T-cell (primary cell): ENCODE results near the gene POLA1. TPM values are rescaled to one million over a fixed set of nuclear protein-coding genes. Genes with fewer than 3 reads are reported as not detected.

Experiments
- ATAC-seq, 4 experiments: fragments of 200-7000 bp in 3 of 4; fragments of 150-1000 bp in 1 of 4; cut with Tn5 transposase; replicated peaks in 1 of 4; 1 replicate in 3 of 4; 2 replicates in 1 of 4; pipeline ENCODE4 v1.10.0; 2021; ENCODE audit warnings: moderate library complexity in 3 of 4, mild to moderate bottlenecking in 2 of 4, moderate number of reproducible peaks in 1 of 4
- CTCF ChIA-PET, 2 donors: fragments of 300-600 bp; sonication (Branson Sonifier 250); formaldehyde crosslinking; loops; one replicate each; lab custom pipeline; 2022; ENCODE audit warnings: antibody characterized with exemption in 2 of 2; lab: Charles Lee
- POLR2A ChIA-PET, 2 donors: fragments of 300-600 bp; sonication (Branson Sonifier 250); formaldehyde crosslinking; loops; one replicate each; lab custom pipeline; 2022; ENCODE audit warnings: antibody characterized with exemption in 2 of 2; lab: Charles Lee
- DNase-seq, 35 experiments: peaks; one replicate each; pipeline versions ENCODE4 v3.0.0 to v3.0.0-alpha.2; 2013 to 2023
- H3K27ac ChIP-seq: one replicate; pipeline ENCODE4 v1.5.1; 2013; ENCODE audit warnings: low read length
- H3K27me3 ChIP-seq, 2 experiments: replicated peaks in 1 of 2; 1 replicate in 1 of 2; 2 replicates in 1 of 2; pipeline versions ENCODE4 v1.6.1 to v1.7.0; 2013; ENCODE audit warnings: low read length in 1 of 2, mixed read lengths in 1 of 2; ENCODE audit not compliant: control insufficient read depth in 2 of 2, insufficient read depth in 2 of 2; ENCODE audit errors: extremely low read depth in 1 of 2
- H3K36me3 ChIP-seq, 2 donors: 1 replicate in 1 of 2; 2 replicates in 1 of 2; pipeline versions ENCODE4 v1.6.1 to v1.7.0; 2013; ENCODE audit warnings: low read length in 1 of 2; ENCODE audit not compliant: control insufficient read depth in 2 of 2, insufficient read depth in 1 of 2; ENCODE audit errors: extremely low read depth in 1 of 2
- H3K4me1 ChIP-seq, 2 experiments: 1 replicate in 1 of 2; 2 replicates in 1 of 2; pipeline versions ENCODE4 v1.6.1 to v1.7.0; 2013; ENCODE audit warnings: low read length in 2 of 2, mixed read lengths in 1 of 2; ENCODE audit not compliant: insufficient read depth in 2 of 2, control insufficient read depth in 1 of 2; ENCODE audit errors: extremely low read depth in 1 of 2
- H3K4me3 ChIP-seq, 2 donors: 1 replicate in 1 of 2; 2 replicates in 1 of 2; pipeline versions ENCODE4 v1.5.1 to v1.7.0; 2013; ENCODE audit warnings: mild to moderate bottlenecking in 2 of 2, low read length in 1 of 2, moderate library complexity in 1 of 2; ENCODE audit not compliant: control insufficient read depth in 1 of 2; ENCODE audit errors: extremely low read depth in 1 of 2
- H3K9me3 ChIP-seq: 2 replicates; pipeline ENCODE4 v1.7.0; 2013
- H3K27ac Mint-ChIP-seq, 2 donors: one replicate each; pipeline ENCODE4 v1.8.0; 2020 to 2021; ENCODE audit warnings: mild to moderate bottlenecking in 2 of 2, mixed read lengths in 2 of 2
- H3K27me3 Mint-ChIP-seq, 2 donors: one replicate each; pipeline ENCODE4 v1.8.0; 2021 to 2022; ENCODE audit warnings: mixed read lengths in 2 of 2
- H3K36me3 Mint-ChIP-seq: one replicate; pipeline ENCODE4 v1.8.0; 2021; ENCODE audit warnings: mixed read lengths
- H3K4me1 Mint-ChIP-seq, 3 donors: one replicate each; pipeline ENCODE4 v1.8.0; 2020 to 2022; ENCODE audit warnings: mixed read lengths in 3 of 3, mild to moderate bottlenecking in 1 of 3
- H3K4me3 Mint-ChIP-seq, 3 donors: one replicate each; pipeline ENCODE4 v1.8.0; 2020 to 2022; ENCODE audit warnings: mild to moderate bottlenecking in 3 of 3, mixed read lengths in 3 of 3, moderate library complexity in 3 of 3
- H3K9me3 Mint-ChIP-seq, 3 donors: one replicate each; pipeline ENCODE4 v1.8.0; 2020 to 2022; ENCODE audit warnings: mixed read lengths in 3 of 3
- WGBS: methylation state at CpG from one replicate; pipeline ENCODE4 v1.1.5; 2013; ENCODE audit warnings: missing lambda C conversion rate; ENCODE audit not compliant: insufficient coverage; 5-methylcytosine and 5-hydroxymethylcytosine counted together
- total RNA-seq, 35 experiments: library from RNA in 6 of 35; stranded (reverse) in 6 of 35; fragments of 120-200 nt in 1 of 35; gene quantifications; one replicate each; pipeline versions ENCODE4 v1.2.1 to v1.2.4 and lab custom pipeline; 2013 to 2026

POLA1 gene
- total RNA-seq, 5 donors from 2014 or later (not counting 1 experiment from before 2014, with no cell fraction given) = 6.1 to 9.9 (median 6.7) TPM

DNA sequence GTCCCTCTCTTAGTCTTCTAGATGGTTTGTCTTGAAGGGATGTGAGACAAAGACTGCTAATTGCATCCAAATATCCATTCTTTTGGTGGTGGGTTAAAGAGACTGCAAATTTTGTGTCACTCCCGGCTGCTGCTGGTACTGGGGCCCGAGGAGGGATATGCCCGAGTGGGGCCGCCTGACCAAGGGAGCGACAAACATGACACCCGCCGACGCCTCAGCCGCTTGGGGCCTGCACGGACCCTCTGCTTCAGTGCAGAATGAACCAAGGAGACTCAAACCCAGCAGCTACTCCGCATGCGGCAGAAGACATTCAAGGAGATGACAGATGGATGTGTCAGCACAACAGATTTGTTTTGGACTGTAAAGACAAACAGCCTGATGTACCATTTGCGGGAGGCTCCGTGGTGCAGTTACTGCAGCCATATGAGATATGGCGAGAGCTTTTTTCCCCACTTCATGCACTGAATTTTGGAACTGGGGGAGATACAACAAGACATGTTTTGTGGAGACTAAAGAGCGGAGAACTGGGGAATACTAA lies 335.6 kb downstream of the POLA1 start:
- ATAC-seq = no peak
- H3K4me1 Mint-ChIP-seq = no peaks in the 10 kb centered on the region
- H3K4me3 ChIP-seq = no peak overlapping the region
- H3K27me3 Mint-ChIP-seq = peaks cover 23 to 30% of the 10 kb centered on the region in 2 donors
- H3K9me3 ChIP-seq = no peaks in the 10 kb centered on the region
- H3K27me3 ChIP-seq = peaks cover 2 to 4% of the 10 kb centered on the region in 2 experiments
- no peaks in the 10 kb centered on the region for H3K36me3 Mint-ChIP-seq
- ChIA-PET POLR2A (no interaction called here), CTCF (no interaction called here)
- H3K9me3 Mint-ChIP-seq = peaks cover 0 to 3% (median 0%) of the 10 kb centered on the region in 3 donors
- 89% methylated on average over 9 of the region's 16 CpGs for WGBS
- H3K4me3 Mint-ChIP-seq = no peak overlapping the region
- H3K4me1 ChIP-seq = no peaks in the 10 kb centered on the region
- H3K27ac Mint-ChIP-seq = no peak overlapping the region
- no peaks in the 10 kb centered on the region for H3K36me3 ChIP-seq
- no peak for DNase-seq
- H3K27ac ChIP-seq = no peak overlapping the region

DNA sequence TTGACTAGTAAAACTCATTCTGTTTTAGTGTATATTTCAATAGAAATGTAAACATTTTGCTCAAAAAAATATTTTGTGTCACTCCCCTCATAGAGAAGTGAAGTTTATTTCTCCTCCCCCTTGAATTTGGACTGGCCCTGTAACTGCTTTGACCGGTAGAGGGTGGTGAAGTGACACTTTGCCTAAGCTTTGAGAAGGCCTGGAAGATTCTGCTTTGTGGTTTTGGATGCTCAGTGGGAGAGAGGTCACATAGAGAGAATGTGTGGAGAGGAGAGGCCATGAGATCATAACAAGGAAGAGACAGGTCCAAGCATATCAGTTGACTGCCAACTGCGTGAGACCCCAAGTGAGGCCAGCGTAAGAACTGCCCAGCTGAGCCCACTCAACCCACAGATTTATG lies 341.2 kb downstream of the POLA1 start:
- no peaks in the 10 kb centered on the region for H3K4me1 Mint-ChIP-seq
- Histone ChIP-seq H3K36me3 (no peaks in the 10 kb centered on the region), H3K9me3 (no peaks in the 10 kb centered on the region), H3K4me1 (no peaks in the 10 kb centered on the region), H3K27ac (no peak overlapping the region), H3K4me3 (no peak overlapping the region), H3K27me3 (no peaks in the 10 kb centered on the region)
- WGBS = no CpG with 5 or more reads among the region's 3 CpGs
- no peaks in the 10 kb centered on the region for H3K36me3 Mint-ChIP-seq
- no peak overlapping the region for H3K4me3 Mint-ChIP-seq
- H3K27me3 Mint-ChIP-seq = peaks cover 0 to 8% of the 10 kb centered on the region in 2 donors
- H3K9me3 Mint-ChIP-seq = no peaks in the 10 kb centered on the region
- ATAC-seq (no peak), DNase-seq (no peak)
- POLR2A ChIA-PET = interaction anchor here in 1 of 2 donors (0.7 kb wide), 1 partner anchor 62 kb away, joined by 3 read pairs; no protein-coding TSS in a partner anchor
- CTCF ChIA-PET = no interaction called here
- no peak overlapping the region for H3K27ac Mint-ChIP-seq

DNA sequence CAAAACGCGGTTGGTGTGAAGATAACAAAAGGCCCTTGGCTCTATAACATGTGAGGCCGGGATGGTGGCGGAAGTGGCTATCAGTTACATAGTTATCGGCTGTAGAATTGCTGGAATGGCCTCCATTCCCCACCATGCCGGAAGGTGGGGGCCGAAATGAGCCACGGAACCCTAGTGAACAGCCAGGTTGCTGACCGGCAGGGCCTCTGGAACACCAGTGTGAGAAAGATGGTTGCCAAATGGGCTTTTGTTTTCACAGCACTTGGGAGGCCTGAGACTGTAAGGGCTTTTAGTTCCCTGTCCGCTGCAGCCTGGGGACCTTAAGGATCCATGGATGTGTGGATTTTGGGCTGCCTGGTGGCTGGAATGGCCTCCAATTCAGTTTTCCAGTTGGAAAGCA lies 345.3 kb downstream of the POLA1 start:
- no peak overlapping the region for H3K4me3 Mint-ChIP-seq
- POLR2A ChIA-PET = no interaction called here

DNA sequence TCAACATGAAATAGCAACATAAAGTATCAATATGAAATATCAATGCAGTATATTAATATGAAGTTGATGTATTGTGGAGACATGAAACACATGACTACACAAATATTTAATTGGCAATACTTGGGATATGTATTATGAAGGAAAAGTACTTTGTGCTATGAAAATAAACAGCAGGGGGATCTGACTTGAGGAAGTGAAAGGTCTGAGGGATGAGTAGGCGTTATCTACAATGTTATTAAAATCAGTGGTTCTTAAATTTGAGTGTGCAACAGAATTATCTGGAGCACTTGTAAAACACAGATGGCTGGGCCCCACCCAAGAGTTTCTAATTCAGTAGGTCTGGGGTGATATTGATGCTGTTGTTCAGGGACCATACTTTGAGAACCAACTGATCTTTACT lies 349.5 kb downstream of the POLA1 start:
- no peaks in the 10 kb centered on the region for H3K36me3 Mint-ChIP-seq
- H3K27me3 Mint-ChIP-seq = peaks cover 0 to 14% of the 10 kb centered on the region in 2 donors
- Histone ChIP-seq H3K9me3 (no peaks in the 10 kb centered on the region), H3K36me3 (no peaks in the 10 kb centered on the region), H3K27me3 (no peaks in the 10 kb centered on the region), H3K4me1 (no peaks in the 10 kb centered on the region), H3K4me3 (no peak overlapping the region), H3K27ac (no peak overlapping the region)
- no peak overlapping the region for H3K4me3 Mint-ChIP-seq
- ChIA-PET CTCF (interaction anchor here in 1 of 2 donors (0.5 kb wide), 1 partner anchor 16 kb away, joined by 3 read pairs; no protein-coding TSS in a partner anchor), POLR2A (no interaction called here)
- H3K4me1 Mint-ChIP-seq = peaks cover 0 to 3% (median 2%) of the 10 kb centered on the region in 3 donors
- H3K9me3 Mint-ChIP-seq = no peaks in the 10 kb centered on the region
- ATAC-seq = no peak
- no peak overlapping the region for H3K27ac Mint-ChIP-seq
- no peak for DNase-seq
- no CpG with 5 or more reads among the region's 1 CpG for WGBS

More for the DNA sequence above, 345.3 kb downstream of the POLA1 start:
- Mint-ChIP-seq H3K36me3 (no peaks in the 10 kb centered on the region), H3K27ac (no peak overlapping the region), H3K9me3 (no peaks in the 10 kb centered on the region), H3K4me1 (no peaks in the 10 kb centered on the region), H3K27me3 (peaks cover 0 to 8% of the 10 kb centered on the region in 2 donors)
- DNase-seq (no peak), ATAC-seq (no peak)
- no peak overlapping the region for H3K27ac ChIP-seq
- no peaks in the 10 kb centered on the region for H3K36me3 ChIP-seq
- CTCF ChIA-PET = interaction anchor here in 1 of 2 donors (0.6 kb wide), 1 partner anchor 16 kb away, joined by 3 read pairs; no protein-coding TSS in a partner anchor
- no peaks in the 10 kb centered on the region for H3K4me1 ChIP-seq
- no peaks in the 10 kb centered on the region for H3K9me3 ChIP-seq
- H3K4me3 ChIP-seq = no peak overlapping the region
- 93% methylated on average over 3 of the region's 10 CpGs for WGBS
- no peaks in the 10 kb centered on the region for H3K27me3 ChIP-seq

Other genes with a start within 250 kb of the POLA1 start
- gene PDK3, start 228.6 kb upstream of the POLA1 start, total RNA-seq = 10 to 100 TPM; 17.0 to 23.6 (median 19.9) TPM
- under 1 TPM in 2 of 5 donors, not detected in 3; 0.06 to 0.50 TPM for gene PCYT1B, start 46.6 kb upstream of the POLA1 start, total RNA-seq